HG02970 (cell line): ENCODE data around the gene HOTAIR.

Experiments used
- ATAC-seq: cut with Tn5 transposase; IDR thresholded peaks from one replicate; pipeline ENCODE4 v1.9.1; 2021; ENCODE audit warnings: mild to moderate bottlenecking, moderate library complexity, moderate number of reproducible peaks; ENCODE audit not compliant: unreplicated experiment, low FRiP score

Gene HOTAIR

GRCh38 chr12:54000116-54001114 is 25.7 kb upstream of the HOTAIR start, which contains the start of gene HOXC9:
Gene HOXC9, plus strand, starts transcription at chr12:54000161. Its CDS starts 28 bp downstream, at chr12:54000189.
- ATAC-seq: no peak

- ATAC-seq: no peak
These were observed 24.9 kb upstream of the HOTAIR start for GRCh38 chr12:53999559-54000115.

- ATAC-seq: no peak
These were observed 24.1 kb upstream of the HOTAIR start for GRCh38 chr12:53998900-53999236.

- no peak for ATAC-seq
These were observed 23.6 kb upstream of the HOTAIR start for GRCh38 chr12:53998110-53998899.

GRCh38 chr12:53997204-53998109 is 22.7 kb upstream of the HOTAIR start:
- ATAC-seq: no peak

- no peak for ATAC-seq
These were observed 21.8 kb upstream of the HOTAIR start for GRCh38 chr12:53996240-53997203.

- ATAC-seq: no peak
These were observed 20.9 kb upstream of the HOTAIR start for GRCh38 chr12:53995378-53996239.

- ATAC-seq: no peak
These were observed 20.2 kb upstream of the HOTAIR start for GRCh38 chr12:53995002-53995377.

- no peak for ATAC-seq
These were observed 19.7 kb upstream of the HOTAIR start for GRCh38 chr12:53994264-53995001.

GRCh38 chr12:53994009-53994263 is 19.2 kb upstream of the HOTAIR start:
- no peak for ATAC-seq

GRCh38 chr12:53993162-53994008 is 18.6 kb upstream of the HOTAIR start:
- ATAC-seq: no peak

GRCh38 chr12:53992377-53992889 is 17.7 kb upstream of the HOTAIR start:
- no peak for ATAC-seq

- ATAC-seq: no peak
These were observed 16.3 kb upstream of the HOTAIR start for GRCh38 chr12:53991077-53991460.

GRCh38 chr12:53990311-53991076 is 15.7 kb upstream of the HOTAIR start:
- no peak for ATAC-seq

GRCh38 chr12:53989227-53990113 is 14.7 kb upstream of the HOTAIR start:
- ATAC-seq: no peak
